HG03378 (cell line): ENCODE results near the gene MSI2.

Experiments used
- ATAC-seq: cut with Tn5 transposase; IDR thresholded peaks from one replicate; pipeline ENCODE4 v1.9.1; 2021; ENCODE audit warnings: mild to moderate bottlenecking, moderate library complexity; ENCODE audit not compliant: unreplicated experiment

MSI2 gene

DNA sequence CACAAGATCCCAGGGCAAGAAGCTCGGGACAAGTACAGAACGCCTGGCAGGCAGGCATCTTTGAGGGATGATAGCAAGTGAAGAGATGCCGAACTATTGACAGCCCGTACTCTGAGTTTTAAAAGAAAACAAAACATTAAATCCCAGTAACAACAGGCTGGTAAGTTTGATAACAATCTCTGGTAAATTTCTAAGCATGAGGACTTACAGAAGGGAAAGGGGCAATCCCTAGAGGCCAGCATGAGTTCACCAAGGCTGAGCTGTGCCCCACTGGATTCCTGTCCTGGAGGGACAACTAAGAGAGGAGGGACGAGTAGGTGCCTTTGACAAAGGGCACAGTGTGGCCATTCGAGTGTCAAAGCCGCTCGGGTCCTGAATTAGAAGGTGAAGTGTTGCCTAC lies 462.6 kb downstream of the MSI2 start:
- no peak for ATAC-seq

- ATAC-seq = no peak
Measured at GRCh38 chr17:57720386-57721035, 464.2 kb downstream of the MSI2 start.

DNA sequence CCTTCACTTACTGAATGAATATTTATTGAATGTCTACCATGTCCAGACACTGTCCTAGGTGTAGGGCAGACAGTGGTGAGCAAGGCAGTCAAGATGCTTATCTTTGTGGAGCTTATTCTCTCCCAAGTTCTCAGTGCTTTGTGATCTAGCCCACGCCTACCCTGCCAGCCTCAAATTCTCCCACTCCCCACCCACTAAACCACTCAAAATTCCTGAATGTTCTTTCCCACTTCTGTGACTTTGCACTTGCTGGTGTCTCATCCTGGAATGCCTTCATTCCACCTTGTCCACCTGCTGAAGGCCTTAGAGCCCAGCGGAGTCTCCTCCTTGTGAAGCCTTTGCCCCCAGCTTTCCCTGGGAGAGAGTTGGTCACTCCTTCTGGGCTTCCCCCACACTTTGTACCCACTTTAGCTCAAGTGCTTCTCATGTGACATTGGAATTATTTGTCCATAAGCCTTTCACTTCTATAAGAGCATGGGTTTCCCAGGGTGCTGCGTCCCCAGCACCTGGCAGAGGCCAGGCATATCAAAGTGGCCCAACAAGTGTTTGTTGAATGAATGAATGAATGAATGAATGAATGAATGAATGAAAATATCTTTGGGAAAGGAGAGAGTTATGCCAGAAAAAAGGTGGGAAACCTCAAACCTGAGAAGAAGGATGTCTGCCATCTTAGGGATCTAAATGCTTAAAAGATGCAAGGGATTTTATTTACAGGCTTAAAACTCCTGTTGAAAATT lies 465.8 kb downstream of the MSI2 start:
- ATAC-seq = no peak

DNA sequence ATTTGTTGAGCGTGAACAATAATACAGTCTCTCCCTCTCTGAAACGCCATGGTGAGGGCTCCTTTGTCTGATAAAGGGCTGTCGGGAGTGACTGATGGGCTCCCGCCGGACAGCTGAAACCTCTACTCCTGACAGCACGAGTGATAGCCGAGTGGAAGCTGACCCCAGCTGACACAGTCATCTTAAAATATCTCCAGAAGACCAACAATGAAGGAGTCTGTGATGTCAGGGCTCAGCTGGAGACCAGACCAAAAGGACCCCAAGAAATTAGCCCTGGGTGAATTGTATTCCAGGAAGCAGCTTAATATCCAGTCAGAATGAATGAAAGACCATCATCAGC lies 466.4 kb downstream of the MSI2 start:
- ATAC-seq = no peak

- no peak for ATAC-seq
Measured at GRCh38 chr17:57723427-57724025, 467.2 kb downstream of the MSI2 start.

DNA sequence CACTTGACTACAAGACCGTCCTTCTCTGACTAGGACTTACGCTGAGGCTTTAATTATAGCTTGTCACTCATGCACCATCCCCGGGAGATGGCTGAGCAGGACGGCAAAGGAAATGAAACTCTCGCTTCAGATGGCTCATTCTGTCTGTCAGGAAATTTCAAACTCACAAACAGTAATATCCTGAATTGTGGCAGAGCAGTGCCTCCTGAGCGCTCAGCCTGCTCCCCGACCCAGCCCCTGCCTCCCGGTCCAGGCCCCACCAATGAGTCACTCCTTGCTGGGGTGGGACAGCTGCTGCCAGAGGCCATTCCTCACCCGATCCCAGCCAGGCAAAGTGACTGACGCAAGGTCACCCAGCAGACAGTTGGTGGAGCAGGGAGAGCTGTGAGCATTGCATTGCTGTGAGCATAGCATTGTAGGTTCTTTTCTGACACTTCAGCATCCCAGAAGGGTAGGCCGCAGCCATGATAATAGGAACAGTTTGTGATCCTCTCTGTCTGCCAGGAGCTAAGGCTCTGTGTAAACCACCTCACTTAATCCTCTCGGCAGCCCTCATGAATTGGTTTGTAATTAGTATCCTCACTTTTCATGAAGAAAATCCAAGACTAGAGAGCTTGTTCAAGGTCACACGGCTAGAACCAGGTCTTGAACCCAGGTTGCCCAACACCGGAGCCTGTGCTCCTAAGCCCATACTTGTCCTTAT lies 467.9 kb downstream of the MSI2 start:
- peak; percentile 71 for ATAC-seq

DNA sequence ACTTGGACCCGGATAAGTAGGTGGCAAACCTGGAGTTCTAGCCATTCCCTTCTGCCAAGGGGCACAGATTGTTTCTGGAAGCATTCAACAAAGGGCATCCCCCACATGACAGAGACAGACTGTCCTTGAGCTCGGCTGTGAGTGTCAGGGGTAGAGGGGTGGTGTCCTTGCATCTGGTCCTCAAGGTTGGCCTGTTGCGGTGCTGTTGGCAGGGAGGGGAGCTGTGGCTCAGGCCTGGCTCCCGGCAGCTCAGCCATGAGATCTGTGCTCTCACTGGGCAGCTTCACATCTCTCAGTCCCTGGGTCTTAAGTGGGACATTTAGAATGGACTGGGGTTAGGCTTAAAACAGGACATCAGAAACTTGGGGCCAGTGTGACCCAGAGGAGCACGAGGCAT lies 468.4 kb downstream of the MSI2 start:
- ATAC-seq = no peak

GRCh38 chr17:57726213-57726790 lies 470.0 kb downstream of the MSI2 start:
- no peak for ATAC-seq

- no peak for ATAC-seq
Measured at GRCh38 chr17:57726838-57727237, 470.5 kb downstream of the MSI2 start.

DNA sequence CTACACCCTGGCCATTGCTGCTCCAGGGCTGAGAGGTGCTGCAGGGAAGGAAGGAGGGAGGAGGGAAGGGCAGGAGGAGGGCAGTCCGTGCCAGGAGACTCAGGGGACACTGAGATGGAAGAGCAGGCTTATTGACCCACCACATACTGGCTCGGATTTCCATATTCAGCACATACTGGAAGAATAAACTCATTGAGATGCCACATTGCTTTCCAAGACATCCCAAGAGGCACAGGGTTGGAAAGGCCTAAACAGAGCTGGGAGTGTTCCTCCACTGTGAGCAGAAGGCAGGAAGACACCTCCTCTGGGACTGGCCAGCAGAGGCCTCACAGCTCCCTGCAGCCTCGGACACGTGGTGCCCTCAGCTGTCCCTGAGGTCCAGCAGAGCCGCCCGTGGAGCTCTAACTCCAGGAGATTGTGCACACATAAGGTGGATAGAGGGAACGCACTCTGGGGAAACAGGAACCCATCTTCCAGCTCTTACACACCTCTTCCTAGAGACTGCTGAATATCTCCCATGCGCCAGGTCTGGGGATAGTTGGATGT lies 471.4 kb downstream of the MSI2 start:
- ATAC-seq = no peak

DNA sequence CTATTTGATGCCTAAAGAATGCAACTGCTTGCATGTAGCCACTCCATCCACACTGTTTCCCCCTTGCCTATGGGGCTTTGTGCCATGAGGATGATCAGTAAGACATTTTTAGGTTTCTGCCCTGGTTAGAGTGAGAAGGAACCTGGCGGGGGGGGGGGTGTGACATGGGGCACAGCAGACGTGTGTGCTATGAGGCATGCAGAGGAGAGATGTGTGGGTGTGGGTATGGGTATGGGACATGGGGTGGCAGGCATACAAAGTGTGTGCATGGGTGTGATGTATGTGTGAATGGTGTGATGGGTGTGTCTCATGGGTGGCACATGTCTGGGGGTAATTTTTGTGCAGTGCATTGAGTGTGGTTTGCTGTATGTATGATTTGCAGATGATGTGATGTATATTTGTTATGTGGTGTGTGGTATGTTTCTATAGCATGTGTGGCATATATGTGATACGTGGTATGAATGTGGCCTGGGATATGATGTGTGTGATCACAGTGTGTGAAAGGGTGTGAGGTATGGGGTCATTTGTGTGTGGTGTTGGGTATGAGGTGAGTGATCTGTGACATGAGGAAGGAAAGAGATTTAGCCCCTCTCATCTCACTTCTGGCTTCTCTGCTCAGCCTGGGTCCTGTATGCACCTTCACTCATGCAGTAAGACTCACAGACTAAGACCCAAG lies 473.8 kb downstream of the MSI2 start:
- no peak for ATAC-seq

DNA sequence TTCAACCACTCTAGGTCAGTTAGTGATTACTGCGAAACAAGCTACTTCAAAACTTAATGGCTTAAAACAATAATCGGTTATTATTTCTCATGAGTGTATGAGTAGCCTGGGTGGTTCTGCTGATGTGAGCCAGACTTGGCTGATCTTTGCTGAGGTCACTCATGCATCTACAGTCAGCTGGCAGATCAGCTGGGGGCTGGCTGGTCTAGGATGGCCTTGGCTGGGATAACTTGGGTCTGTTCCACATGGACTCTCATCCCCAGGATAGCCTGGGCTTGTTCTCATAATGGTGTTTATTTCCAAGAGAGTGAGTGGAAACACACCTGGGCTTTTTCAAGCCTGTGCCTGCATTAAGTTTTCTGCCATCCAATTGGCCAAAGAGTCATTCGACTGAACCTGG lies 475.7 kb downstream of the MSI2 start:
- no peak for ATAC-seq

GRCh38 chr17:57733085-57733484 lies 476.8 kb downstream of the MSI2 start:
- ATAC-seq = no peak
